ENCODE measurements around the gene CALCOCO1.

The CALCOCO1 gene

GRCh38 chr12:53660041-53660440 is 67.2 kb downstream of the CALCOCO1 start:
- no peak for DNase-seq (ENCODE audit: low spot score)

- no peak for DNase-seq (ENCODE audit: low spot score)
These were observed 67.7 kb downstream of the CALCOCO1 start for GRCh38 chr12:53659571-53659981.

GRCh38 chr12:53659011-53659551 is 68.2 kb downstream of the CALCOCO1 start:
- no peak for DNase-seq (ENCODE audit: low spot score)
